ENCODE results near the gene KCTD1. TPM values are rescaled to one million over a fixed set of nuclear protein-coding genes. Genes with fewer than 3 reads are reported as not detected.

KCTD1 gene
- 1 to 10 TPM; 1.7 to 2.9 TPM for total RNA-seq
- 1 to 10 TPM in 1 of 2 donors, under 1 TPM in 1; 0.78 to 2.3 TPM for polyA plus RNA-seq

DNA sequence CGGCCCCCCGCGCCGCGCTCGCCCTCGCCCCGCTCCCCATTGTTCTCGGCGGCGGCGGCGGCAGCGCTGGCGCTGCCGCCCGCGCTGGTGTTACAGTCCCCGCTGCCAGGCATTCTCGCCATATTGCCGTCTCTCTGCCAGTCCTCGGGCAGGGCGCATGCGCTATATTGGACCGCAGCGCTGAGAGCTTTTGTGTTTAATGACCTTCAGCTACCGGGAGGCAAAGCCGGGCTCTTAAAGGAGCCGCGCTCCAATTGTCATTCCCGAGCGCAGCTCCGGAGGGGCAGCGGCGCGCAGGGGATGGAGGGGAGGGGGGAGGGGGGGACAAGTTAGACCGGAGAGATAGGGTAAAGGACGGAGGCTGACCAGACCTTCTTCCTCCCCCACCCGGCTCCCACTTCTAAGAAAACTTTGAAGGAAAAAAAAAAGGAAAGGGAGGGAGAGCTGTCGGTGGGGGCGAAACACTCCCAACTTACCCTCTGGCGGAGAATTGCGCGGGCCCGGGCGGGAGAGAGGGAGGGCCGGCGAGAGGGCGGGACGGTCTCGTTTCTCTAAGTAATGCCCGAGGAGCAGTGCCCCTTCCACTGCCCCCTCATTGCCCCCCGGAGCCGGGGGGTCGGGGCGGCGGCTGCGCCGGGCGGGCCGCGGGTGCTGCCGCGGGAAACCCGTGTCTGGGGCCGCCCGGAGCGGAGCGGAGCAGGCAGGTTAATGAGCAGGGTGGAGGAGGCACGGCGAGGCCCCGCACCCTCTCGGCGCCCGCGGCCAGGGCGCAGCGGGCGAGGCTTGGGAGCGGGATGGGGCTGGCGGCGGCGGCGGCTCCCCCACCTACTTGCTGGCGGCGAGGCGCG lies at the start of gene KCTD1:
Gene KCTD1, minus strand, starts transcription at position 139 of the 848 bp plus-strand sequence. Its CDS starts 17 bp downstream, at position 122.
- H3K9ac ChIP-seq (ENCODE audit: low read depth in 1 of 2, low read length in 2 of 2) = no peak within 1 kb of the TSS
- no peaks in the 10 kb centered on the region for H3K9me3 ChIP-seq (ENCODE audit: control insufficient read depth in 4 of 4, low read length in 3 of 4)
- H3K36me3 ChIP-seq (ENCODE audit: control insufficient read depth in 4 of 4, insufficient read depth in 3 of 4, low read depth in 1 of 4, low read length in 3 of 4) = no peaks in the 10 kb centered on the region
- peaks cover 0 to 4% (median 1%) of the 10 kb centered on the region in 4 donors for H3K27me3 ChIP-seq (ENCODE audit: control insufficient read depth in 4 of 4, insufficient read depth in 4 of 4, low read length in 3 of 4)
- peaks cover 19 to 50% (median 37%) of the 10 kb centered on the region in 4 donors for H3K4me1 ChIP-seq (ENCODE audit: control insufficient read depth in 4 of 4, insufficient read depth in 4 of 4, low read length in 3 of 4)
- TF ChIP-seq HNF4A (conservative IDR thresholded peaks at IDR 0.05) (peak in 1 of 2 donors; percentile 17), JUND (IDR thresholded peaks at IDR 0.05) (no peak), FOXA2 (IDR thresholded peaks at IDR 0.05) (no peak), YY1 (IDR thresholded peaks at IDR 0.05) (peak; percentile 86), FOXA1 (IDR thresholded peaks at IDR 0.05) (no peak), RXRA (IDR thresholded peaks at IDR 0.05) (peak in 1 of 2 donors; percentile 23)
- TF ChIP-seq, protein P1, sequence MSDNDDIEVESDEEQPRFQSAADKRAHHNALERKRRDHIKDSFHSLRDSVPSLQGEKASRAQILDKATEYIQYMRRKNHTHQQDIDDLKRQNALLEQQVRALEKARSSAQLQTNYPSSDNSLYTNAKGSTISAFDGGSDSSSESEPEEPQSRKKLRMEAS (IDR thresholded peaks at IDR 0.05) = peak; percentile 12
- TF ChIP-seq, protein P2, sequence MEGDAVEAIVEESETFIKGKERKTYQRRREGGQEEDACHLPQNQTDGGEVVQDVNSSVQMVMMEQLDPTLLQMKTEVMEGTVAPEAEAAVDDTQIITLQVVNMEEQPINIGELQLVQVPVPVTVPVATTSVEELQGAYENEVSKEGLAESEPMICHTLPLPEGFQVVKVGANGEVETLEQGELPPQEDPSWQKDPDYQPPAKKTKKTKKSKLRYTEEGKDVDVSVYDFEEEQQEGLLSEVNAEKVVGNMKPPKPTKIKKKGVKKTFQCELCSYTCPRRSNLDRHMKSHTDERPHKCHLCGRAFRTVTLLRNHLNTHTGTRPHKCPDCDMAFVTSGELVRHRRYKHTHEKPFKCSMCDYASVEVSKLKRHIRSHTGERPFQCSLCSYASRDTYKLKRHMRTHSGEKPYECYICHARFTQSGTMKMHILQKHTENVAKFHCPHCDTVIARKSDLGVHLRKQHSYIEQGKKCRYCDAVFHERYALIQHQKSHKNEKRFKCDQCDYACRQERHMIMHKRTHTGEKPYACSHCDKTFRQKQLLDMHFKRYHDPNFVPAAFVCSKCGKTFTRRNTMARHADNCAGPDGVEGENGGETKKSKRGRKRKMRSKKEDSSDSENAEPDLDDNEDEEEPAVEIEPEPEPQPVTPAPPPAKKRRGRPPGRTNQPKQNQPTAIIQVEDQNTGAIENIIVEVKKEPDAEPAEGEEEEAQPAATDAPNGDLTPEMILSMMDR (IDR thresholded peaks at IDR 0.05; ENCODE audit: low read depth, low read length, missing input control) = no peak
- WGBS = 1% methylated on average over 88 of the region's 88 CpGs
- no peak within 1 kb of the TSS for H3K27ac ChIP-seq (ENCODE audit: low read depth in 1 of 2, low read length in 2 of 2)
- DNase-seq (ENCODE audit: low spot score) = peak; percentile 59
- H3K4me3 ChIP-seq (ENCODE audit: low read depth in 1 of 3, low read length in 3 of 3) = peak within 1 kb of the TSS; percentile 84 to 99 (median 89)

DNA sequence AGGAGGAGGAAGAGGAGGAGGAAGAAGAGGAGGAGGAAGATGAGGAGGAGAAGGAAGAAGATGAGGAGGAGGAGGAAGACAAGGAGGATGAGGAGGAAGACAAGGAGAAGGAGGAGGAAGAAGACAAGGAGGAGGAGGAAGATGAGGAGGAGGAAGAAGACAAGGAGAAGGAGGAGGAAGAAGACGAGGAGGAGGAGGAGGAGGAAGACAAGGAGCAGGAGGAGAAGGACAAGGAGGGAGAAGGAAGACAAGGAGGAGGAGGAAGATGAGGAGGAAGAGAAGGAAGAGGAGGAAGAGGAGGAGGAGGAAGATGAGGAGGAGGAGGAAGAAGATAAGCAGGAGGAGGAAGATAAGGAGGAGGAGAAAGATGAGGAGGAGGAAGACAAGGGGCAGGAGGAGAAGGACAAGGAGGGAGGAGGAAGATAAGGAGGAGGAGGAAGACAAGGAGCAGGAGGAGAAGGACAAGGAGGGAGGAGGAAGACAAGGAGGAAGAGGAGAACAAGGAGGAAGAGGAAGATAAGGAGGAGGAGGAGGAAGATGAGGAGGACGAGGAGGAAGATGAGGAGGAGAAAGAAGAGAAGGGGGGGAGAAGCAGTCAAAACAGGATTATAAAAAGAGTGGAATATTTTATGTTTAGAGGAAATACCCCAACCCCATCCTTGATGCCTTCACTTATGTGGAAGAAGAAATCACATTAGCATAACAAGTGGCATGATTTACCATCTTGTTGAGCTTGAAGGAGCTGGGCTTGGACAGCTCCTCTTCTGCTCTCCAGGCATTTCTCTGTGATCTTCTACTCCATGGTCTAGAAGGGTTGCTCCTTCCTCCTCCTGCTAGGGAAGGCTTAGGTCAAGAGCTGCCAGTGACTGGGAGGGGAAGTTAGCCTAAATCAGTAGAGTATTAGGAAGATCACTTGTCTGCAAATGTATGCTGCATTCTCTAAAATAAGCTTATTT lies 45.3 kb upstream of the KCTD1 start:
- WGBS = 70% methylated on average over 2 of the region's 2 CpGs
- Histone ChIP-seq H3K9ac (ENCODE audit: low read depth in 1 of 2, low read length in 2 of 2) (no peak overlapping the region), H3K4me3 (ENCODE audit: low read depth in 1 of 3, low read length in 3 of 3) (no peak overlapping the region), H3K27me3 (ENCODE audit: control insufficient read depth in 4 of 4, insufficient read depth in 4 of 4, low read length in 3 of 4) (no peaks in the 10 kb centered on the region), H3K4me1 (ENCODE audit: control insufficient read depth in 4 of 4, insufficient read depth in 4 of 4, low read length in 3 of 4) (no peaks in the 10 kb centered on the region), H3K27ac (ENCODE audit: low read depth in 1 of 2, low read length in 2 of 2) (no peak overlapping the region), H3K9me3 (ENCODE audit: control insufficient read depth in 4 of 4, low read length in 3 of 4) (peaks cover 0 to 5% (median 0%) of the 10 kb centered on the region in 4 donors), H3K36me3 (ENCODE audit: control insufficient read depth in 4 of 4, insufficient read depth in 3 of 4, low read depth in 1 of 4, low read length in 3 of 4) (no peaks in the 10 kb centered on the region)
- no peak for DNase-seq (ENCODE audit: low spot score)
- TF ChIP-seq, protein P2 (IDR thresholded peaks at IDR 0.05; ENCODE audit: low read depth, low read length, missing input control) = no peak
- TF ChIP-seq RAD21 (IDR thresholded peaks at IDR 0.05) = no peak
- no peak for TF ChIP-seq RXRA (IDR thresholded peaks at IDR 0.05)
- TF ChIP-seq, protein P1 (IDR thresholded peaks at IDR 0.05) = no peak
- no peak for TF ChIP-seq HNF4A (conservative IDR thresholded peaks at IDR 0.05)
- no peak for TF ChIP-seq FOXA2 (IDR thresholded peaks at IDR 0.05)
